Cortex of kidney (tissue), 1 donor: ENCODE data around the gene DLL3.
"Not testable (repeated sequence)": the region's sequence is repeated elsewhere in the genome, so short reads cannot be mapped to it uniquely, and the experiment has no call there.

Experiments
- DNase-seq: peaks from one replicate; lab custom pipeline; 2025; lab: John Stamatoyannopoulos, UW

The DLL3 gene

DNA sequence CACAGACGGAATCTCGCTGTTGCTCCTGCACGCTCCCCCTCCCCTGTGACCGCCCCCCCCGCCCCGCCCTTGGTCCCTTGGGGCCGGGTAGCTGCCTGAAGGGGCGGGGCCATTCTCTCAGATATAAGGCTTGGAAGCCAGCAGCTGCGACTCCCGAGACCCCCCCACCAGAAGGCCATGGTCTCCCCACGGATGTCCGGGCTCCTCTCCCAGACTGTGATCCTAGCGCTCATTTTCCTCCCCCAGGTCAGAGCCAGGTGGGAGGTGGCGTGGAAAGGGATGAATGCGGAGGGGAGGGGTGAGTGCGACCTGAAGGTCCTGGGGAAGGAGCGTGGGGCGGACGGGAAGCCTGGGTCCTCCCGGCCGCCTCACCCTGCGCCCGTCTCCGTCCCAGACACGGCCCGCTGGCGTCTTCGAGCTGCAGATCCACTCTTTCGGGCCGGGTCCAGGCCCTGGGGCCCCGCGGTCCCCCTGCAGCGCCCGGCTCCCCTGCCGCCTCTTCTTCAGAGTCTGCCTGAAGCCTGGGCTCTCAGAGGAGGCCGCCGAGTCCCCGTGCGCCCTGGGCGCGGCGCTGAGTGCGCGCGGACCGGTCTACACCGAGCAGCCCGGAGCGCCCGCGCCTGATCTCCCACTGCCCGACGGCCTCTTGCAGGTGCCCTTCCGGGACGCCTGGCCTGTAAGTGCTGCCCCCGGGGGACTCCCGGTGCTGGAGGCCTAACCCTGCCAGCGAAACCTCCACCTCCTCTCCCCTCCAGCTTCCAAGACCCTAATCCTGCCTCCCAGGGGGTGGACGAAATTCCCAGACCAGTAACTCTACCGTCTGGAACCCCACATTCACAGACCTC is at the start of gene DLL3:
DLL3 (plus strand) TSS at position 150 of the 845 bp plus-strand sequence; CDS start at position 178, 28 bp downstream.
- DNase-seq = no peak

GRCh38 chr19:39449116-39449797 is 49.5 kb upstream of the DLL3 start:
- no peak for DNase-seq

DNA sequence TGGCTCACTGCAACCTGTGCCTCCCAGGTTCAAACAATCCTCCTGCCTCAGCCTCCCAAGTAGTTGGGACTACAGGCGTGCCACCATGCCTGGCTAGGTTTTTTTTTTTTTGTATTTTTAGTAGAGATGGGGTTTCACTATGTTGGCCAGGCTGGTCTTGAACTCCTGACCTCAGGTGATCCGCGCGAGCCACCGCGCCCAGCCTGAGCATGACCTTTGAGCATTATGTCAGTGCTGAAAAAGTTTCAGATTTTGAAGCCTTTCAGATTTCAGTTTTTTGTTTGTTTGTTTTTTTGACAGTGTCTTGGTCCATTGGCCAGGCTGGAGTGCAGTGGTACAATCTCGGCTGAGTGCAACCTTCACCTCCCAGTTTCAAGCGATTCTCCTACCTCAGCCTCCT is 47.5 kb upstream of the DLL3 start:
- DNase-seq = not testable (repeated sequence)

GRCh38 chr19:39463403-39463802 is 35.3 kb upstream of the DLL3 start:
- no peak for DNase-seq

- DNase-seq = no peak
Measured at GRCh38 chr19:39465956-39466747, 32.6 kb upstream of the DLL3 start.

DNA sequence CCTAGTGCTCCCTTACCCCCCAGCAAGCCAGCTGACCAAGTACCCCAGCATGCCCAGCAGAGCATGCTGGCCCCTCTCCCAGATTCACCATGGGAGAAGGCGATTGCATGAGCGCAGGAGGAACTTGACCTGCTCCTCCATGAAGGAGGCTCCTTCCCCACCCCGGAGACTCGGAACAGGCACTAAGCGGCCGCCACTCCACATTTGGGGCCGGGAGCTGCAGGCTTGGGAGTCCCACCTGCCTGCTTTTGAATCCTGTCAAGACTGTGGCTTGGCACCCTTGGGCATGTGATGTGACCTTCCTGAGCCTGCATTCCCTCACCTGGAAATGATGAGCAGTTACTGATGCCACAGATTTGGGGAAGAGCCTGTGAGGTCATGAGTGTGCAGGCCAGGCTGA is 30.8 kb upstream of the DLL3 start:
- no peak for DNase-seq

DNA sequence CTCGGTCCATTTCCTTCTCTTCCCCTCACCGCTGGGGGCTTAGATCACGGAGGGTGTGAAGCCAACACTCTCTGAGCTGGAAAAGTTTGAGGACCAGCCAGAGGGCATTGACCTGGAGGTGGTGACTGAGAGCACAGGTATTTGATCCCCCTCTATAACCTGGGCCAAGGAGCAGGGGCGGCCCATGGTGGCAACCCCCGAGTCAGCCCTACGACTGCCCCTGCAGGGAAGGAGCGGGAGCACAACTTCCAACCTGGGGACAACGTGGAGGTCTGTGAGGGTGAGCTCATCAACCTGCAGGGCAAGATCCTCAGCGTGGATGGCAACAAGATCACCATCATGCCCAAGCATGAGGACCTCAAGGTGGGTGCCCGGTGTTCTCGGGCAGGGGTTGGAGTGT is 29.7 kb upstream of the DLL3 start:
- no peak for DNase-seq

- no peak for DNase-seq
Measured at GRCh38 chr19:39469567-39469966, 29.2 kb upstream of the DLL3 start.

GRCh38 chr19:39470724-39471339 is 27.9 kb upstream of the DLL3 start:
- no peak for DNase-seq

- DNase-seq = no peak
Measured at GRCh38 chr19:39471756-39472536, 26.8 kb upstream of the DLL3 start.

- DNase-seq = no peak
Measured at GRCh38 chr19:39472746-39473442, 25.9 kb upstream of the DLL3 start.

DNA sequence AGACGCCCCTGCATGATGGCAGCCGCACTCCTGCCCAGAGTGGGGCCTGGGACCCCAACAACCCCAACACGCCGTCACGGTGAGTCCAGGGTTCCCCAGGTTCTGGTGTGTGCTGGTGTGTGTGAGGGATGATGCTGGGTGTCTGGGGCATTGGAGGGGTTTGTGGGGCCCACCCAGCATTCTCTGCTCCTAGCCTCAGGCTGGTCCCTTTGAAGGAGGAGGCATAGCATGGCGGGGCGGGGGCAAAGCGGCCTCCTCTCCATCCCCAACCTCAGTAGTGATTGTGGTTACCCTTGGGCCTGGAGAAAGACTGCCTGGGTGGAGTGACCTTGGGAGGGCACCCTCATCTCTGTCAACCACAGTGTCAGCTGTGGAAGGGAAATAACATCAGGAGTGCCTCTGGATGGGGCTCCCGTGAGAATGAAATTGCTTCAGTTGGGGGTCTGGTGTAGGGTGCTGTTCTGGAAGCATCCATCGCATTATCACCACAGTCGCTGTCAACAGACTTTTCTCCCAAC is 25.2 kb upstream of the DLL3 start:
- no peak for DNase-seq

- DNase-seq = no peak
Measured at GRCh38 chr19:39474139-39474620, 24.6 kb upstream of the DLL3 start.

DNA sequence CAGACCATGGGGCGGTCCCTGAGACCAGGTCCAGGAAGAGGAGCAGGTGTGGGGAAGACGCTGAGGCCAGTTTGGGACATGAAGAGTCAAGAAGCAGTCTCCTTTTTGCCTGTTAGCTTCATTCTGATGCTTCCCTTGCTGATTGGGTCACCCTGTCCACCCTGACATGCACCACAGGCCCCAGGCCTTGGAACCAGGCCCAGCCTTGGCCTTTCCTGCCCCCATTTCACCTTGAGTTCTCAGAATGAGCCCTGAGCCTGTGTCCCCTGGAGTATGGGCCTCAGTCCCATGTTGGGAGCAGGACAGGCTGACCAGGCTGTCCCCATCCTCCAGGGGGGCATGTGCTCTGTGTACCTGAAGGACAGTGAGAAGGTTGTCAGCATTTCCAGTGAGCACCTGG is 23.0 kb upstream of the DLL3 start:
- DNase-seq = no peak

DNA sequence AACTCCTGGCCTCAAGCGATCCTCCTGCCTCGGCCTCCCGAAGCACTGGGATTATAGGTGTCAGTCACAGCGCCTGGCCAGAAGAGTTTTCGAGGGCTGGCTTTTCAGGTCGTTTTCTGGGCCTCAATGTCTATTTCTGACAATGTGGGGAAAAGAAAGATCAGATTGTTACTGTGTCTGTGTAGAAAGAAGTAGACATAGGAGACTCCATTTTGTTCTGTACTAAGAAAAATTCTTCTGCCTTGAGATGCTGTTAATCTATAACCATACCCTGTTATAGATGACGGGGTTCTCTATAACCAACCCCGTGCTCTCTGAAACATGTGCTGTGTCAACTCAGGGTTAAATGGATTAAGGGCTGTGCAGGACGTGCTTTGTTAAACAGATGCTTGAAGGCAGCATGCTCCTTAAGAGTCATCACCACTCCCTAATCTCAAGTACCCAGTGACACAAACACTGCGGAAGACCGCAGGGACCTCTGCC is 19.4 kb upstream of the DLL3 start:
- not testable (repeated sequence) for DNase-seq

GRCh38 chr19:39479916-39480315 is 18.8 kb upstream of the DLL3 start:
- no peak for DNase-seq

GRCh38 chr19:39480337-39481228 is 18.2 kb upstream of the DLL3 start, which contains the start of gene TIMM50:
Gene TIMM50 (plus strand): TSS chr19:39480838. CDS start chr19:39480854, 16 bp downstream.
- peak; percentile 73 for DNase-seq

- no peak for DNase-seq
Measured at GRCh38 chr19:39481229-39481545, 17.6 kb upstream of the DLL3 start.

DNA sequence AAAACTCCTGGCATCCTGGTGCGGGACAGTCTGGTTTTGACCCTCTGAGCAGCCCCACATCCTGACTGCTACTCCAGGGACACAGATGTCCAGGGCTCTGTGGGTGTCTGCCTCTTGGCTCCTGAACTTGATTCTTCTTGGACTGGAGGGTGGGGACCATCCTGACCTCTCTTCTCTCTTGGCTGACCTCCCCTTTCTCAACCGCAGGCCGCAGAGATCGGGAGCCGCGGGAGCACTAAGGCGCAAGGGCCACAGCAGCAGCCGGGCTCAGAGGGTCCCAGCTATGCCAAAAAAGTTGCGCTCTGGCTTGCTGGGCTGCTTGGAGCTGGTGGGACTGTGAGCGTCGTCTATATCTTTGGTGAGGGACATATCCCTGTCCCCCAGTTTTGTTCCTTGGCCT is 17.1 kb upstream of the DLL3 start:
- no peak for DNase-seq
